Stimulated activated CD8-positive, alpha-beta memory T cell treated with anti-CD3 and anti-CD28 coated beads, Interleukin-15, amount 100 ng/mL, for 4 hours (primary cell): ENCODE results near the gene RBM19.

ENCODE experiments used
- DNase-seq, 2 donors: peaks; one replicate each; pipeline ENCODE4 v3.0.0-alpha.2; 2020; ENCODE audit warnings: low read depth in 2 of 2

Gene RBM19

DNA sequence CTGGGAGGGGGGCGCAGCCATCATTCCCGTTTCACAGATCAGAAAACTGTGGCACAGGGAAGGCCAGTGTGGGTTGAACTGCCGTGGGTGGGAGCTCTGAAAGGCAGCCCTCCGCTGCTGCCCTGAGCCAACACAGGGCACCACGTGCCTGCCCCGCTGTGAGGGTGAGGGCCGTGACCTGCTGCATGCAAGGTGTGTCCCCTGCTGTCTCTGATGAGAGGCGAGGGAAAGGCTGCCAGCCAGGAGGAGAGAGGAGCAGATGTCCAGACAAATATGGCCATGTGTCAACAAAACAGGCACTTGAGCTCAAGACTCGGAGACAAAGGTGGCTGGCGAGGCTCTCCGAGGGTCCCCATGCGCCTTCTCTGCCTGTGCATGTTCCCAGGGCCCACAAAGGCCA is 108.8 kb downstream of the RBM19 start:
- no peak for DNase-seq

DNA sequence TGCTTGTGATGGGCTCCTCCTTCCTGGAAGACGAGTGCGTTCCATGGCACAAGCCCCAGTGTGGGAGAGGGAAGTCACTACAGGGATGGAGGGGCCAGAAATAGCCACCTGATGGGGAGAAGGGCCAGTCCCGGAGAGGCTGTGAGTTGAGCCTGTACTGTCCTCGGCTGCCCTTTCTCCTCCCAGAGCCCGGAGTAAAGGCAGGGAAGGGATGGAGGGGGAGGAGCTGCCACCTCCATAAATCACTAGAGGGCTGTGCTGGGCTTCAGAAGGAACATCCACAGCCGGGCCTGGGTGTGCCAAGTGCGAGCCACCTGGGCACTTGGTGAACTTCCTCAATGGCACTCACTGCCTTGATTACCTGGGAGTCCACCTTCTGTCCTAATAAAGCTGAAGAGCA is 110.1 kb downstream of the RBM19 start:
- DNase-seq = no peak

DNA sequence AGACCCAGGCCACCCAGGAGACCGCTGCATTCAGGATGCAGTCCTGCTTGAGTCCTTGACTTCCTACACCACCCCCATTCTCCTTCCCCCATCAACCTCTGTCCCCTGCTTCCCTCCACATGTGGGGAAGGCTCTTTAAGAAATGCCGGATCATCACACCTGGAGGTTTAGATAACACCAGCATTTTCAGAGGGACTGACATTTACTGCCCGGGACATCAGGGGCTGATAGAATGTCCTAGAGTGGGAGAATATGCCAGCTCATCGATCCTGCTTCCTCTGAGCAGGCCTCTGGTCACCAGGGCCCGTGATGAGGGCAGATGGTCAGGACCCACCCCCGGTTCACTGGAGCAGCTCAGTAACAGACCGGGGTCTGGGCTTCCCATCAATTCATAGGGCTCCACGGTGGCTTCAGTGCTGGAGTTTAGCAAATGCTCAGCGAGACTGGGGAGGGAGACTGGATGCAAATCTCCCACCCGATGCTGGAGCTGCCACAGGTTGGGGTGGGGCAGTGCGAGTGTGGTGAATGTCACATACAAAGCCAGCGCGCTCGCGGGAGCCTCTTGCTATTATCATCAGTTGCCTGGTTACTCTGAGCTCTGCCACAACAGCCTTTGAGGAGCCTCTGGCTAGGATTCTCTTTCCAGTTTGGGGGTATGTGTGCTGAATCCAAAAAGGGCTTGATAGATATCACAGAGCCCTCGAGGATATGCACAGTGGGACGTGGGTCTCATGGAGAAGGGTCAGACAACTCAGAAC is 111.6 kb downstream of the RBM19 start:
- DNase-seq = no peak

DNA sequence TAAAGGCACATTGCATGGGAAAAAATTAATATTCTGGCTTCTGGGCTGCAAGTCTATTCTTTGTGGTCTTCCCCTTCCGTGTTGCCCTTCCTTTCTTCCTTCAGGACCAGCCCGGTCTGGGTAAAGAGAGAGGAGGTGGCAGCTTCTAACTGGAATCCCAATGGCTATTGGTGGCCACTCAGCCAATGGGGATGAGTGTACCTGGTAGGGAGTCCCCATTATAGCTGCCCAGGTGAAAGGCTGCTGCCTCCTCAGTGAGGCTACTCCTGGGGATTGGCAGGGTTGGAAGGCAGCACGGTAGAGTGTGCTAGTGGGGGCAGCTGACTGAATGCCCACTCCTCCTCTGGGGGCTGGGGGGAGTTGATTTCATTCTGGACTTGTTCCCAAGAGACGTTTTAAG is 112.6 kb downstream of the RBM19 start:
- DNase-seq = no peak

DNA sequence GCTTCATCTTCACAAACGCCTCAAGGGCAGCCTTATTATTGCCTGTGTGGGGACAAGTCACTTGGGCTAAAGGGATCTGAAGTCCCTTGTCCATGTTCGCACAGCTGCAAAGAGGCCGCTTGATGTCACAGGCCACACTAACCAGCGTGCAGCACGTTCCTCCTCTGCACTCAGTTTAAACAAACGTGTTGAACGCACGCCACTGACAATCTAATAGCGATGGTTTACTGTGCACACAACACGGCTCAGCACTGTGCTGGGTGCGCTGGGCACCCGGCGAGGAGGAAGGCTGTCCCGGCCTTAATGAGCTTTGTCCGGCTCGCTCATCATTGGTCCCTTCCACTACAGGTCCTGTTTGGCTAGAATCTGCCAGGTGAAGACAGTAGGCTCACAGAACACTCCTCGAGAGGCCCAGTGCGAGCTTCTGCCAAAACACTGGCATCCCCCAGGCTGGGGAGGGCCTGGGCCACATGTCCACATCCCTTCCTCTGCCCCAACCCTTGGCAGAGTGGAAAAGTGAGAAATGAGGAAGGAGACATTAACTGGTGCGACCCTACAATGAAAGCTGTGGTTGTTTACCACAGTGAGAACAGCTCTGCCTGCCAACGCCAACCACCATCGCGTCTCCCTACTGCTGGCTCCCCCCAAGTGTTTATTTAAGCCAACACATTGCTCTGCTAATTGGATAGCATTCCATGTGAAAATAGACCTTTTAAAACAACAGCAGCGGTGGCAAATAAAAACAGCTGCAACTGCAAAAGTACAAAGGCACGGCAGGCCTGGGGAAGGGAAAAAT is 113.2 kb downstream of the RBM19 start:
- no peak for DNase-seq

DNA sequence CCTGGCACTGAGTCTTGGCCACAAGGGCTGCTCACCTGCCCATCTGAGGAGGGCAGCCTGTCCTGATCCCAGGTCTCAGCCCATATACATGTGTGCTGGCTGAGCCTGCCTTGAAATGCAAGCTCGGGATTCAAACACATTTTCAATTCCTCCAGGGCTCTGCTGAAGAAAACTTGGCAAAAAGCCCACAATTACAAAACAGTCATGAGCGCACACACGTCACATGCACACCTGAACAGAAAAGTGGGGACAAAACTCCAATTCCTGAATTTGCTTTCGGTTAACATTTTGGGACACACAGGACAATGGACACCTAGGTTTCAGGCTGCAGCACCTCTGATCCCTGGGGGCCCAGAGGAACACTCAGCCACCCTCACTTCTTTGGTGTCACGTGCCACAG is 113.9 kb downstream of the RBM19 start:
- DNase-seq = no peak

DNA sequence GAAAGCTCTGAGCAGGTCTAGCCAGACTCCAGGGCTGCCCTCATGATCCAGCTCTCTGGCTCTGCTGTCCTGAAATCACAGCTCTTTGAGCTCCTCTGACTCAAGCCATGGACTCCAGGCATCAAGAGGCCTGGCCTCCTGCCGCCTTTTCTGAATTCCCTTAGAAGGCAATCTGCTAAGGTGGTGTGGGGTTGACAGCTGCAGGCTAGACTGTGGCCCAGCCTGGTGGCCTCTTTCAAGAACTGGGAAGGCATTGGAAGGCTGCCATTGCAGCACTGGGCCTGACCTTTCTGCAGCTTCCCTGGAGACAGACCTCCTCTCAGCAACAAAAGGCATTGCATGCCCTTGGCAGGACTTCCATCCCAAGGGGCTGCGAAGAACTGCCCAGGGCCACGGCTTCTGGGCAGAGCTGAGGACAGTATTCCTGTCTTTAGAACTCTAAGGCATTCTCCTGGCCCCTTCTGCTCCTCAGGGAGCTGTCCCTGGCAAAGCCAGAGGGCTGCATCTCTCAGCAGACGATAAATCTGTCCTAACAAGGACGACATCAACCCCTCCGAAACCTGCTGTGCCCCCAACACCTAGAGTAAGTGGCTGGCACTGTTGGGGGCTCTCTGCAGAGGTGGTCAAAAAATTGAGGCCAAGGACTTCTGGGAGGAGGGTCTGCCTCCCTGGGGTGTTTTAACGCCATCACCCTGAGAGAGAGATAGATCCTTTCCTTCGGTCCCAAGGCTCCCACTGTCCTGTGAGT is 115.6 kb downstream of the RBM19 start:
- DNase-seq = no peak

DNA sequence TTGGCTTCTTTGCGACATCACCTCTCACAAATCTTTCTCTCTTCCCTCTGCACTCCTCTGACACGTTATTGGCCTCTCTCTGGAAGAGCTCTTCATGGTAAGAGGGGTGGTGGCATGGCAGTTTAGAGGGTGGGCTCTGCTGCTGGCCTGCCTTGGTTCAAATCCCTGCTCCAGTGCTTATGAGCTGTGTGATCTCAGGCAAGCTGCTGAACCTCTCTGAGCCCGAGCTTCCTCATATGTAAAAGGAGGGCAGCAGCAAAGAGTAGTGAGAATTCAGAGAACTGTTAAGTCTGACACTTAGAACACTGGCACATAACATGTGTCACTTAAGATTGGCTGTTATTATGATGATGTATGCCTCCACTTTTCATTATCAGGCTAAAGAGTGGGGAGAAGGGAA is 118.3 kb downstream of the RBM19 start:
- DNase-seq = no peak

DNA sequence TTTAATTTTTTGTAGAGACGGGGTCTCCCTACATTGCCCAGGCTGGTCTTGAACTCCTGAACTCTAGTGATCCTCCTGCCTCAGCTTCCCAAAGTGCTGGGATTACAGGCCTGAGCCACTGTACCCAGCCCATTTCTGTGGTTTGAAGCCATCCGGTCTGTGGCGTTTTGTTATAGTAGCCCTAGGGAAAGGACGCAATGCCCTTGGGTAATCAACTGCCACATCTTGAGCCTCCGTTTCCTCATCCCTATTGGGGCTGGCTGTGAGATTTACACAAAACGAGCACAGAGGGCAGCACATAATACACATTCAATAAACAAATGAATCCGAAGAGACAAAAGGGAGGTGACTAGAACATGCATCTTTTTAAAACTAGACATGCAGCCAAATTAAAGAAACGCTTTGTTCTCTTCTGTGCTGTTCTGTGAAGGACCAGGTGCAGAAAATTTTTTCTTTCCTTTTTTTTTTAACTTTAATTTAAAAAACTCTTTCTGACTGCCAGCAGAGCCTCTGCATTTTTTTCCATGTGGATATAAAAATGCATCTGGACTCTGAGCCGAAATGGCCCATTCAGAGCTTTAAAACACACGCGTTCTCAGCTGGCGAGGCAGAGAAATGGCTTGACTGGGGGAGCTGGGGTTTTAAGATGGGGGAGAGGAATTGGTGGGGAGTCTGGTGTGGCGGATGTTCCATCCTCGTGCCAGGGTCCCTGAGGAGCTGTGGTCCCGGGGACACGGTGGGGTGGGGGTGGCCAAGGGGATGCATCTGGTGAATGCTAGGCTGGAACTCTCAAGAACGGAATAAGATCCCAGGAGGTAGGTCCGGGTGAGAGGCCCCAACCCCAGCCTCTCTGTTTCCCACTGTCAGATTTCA is 119.0 kb downstream of the RBM19 start:
- DNase-seq = no peak

DNA sequence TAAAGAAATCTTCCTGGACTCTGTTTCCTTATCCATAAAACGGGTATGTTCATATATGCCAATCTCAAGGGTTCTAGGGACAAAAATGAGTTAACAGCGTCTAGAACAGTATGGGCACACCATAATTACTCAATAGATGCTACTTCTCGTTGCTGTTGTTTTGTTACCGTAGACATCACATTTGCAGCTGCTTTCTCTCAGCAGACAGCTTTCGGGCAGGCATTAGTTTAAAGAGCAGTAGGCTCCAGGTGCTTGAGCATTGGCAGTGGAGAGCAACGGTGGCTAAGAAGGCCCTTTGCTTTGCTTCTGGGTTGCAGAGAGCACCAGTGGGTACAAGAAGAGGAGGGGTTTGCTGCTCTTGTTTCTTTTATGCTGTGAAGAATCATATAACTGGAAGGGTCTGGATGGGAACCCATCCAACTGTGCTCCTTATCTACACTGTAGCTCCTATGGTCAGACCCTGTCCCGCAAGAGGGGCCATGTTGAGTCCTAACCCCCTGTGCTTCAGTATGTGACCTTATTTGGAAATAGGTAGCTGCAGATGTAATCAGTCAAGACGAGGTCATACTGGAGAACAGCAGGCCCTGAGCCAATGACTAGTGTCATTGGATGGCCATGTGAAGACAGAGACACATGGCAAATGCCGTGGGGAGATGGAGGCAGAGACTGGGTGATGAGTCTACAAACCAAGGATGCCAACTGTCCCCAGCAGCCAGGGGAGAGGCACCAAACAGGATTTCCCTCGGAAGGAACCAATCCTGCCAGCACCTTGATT is 120.0 kb downstream of the RBM19 start:
- DNase-seq = no peak

DNA sequence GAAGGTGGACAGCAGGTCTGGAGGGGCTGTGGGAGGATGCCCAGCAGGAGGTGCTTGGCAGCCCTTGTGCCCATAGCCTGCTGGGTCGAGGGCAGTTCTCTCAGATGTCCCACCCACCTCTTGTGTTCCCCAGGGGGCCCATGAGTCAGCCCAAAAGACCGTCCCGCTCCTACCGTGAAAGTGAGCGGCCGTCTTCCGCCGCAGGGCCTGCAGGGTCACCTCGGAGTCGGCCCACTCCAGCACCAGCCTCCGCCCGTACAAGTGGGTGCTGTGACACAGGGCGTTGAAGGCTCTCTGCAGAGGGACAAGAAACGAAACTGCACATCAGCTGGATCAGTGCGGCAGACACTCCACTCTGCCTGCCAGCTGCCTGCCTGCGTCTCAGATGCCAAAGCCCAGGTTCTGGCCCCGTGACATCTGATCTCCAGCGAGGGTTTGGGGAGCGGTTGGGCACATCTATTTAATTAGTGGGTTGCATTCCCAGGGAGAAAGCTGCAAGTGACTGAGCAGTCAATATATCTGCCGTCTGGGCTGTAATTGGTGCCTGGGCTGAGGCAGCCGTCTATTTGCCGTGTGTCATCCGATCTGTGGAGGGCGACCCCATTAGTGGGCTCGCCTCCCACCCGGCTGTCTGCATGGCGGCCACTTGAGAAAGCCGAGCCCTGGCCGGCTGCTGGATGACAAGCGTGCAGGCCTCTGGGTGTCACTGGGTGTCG is 121.5 kb downstream of the RBM19 start:
- DNase-seq = no peak

DNA sequence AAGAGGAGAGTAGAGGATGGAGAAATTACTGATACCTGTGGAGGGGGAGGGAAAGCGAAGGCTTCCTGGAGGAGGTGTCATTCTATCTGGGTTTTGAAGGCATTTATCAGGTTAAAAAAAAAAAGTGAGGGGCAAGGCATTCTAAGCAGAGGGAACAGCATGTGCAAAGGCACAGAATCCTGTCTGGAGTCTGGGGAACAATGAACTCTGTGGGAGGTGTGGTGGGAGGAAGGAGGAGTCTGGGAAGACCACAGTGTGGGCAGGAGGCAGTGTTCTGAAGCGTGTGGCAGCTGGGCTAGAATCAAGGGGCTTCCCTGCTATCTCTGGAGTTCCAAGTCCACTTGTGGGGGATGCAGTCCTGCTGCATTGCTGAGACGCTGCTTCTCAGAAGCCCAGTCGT is 123.4 kb downstream of the RBM19 start:
- DNase-seq = no peak

DNA sequence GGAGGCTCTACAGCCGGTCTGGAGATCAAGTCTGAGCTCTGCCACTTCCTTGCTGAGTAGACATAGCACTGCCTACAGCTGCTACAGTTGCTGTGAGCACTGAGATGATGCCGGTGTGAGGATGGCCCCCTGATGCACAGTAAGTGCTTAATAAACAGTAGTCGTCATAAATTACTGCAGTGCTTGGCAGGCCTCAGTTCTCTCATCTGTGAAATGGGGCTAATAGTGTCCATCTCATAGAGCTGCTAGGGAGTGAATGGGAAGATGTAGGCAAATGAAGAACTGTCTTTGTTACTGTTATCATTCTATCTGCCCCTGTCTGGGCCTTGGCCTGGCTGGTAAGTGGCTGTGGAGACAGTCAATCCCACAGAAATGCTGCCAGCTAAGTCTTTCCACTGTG is 124.3 kb downstream of the RBM19 start:
- no peak for DNase-seq

DNA sequence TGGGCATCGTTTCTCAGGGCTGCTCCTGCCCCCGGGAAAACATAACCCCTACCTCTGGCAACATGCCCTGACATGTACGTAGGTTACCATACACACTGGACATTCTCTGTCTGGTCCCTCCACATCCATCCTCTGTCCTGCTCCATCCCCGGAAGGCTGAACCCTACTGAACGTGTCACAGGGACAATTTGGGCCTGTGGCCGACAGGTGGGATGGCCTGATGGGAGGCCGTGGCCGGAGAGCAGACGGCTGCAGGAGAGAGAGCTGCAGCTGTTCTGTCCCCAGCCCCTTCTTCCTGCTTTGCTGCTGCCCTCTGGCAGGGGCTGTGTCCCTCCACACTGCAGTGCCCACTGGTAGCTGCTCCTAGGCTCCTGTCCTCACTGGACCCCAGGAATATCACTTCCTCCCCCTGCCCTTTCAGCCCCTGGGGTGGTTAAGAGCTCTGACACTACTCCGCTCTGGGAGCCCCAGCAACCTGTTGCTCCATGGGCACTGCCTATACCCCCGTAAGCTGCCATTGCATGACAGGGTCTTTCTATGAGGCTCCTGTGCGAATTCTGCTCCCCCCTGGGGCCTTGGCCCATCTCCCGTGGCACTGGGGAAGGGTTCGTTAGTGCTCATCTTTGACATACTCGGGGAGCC is 125.6 kb downstream of the RBM19 start:
- DNase-seq = no peak

DNA sequence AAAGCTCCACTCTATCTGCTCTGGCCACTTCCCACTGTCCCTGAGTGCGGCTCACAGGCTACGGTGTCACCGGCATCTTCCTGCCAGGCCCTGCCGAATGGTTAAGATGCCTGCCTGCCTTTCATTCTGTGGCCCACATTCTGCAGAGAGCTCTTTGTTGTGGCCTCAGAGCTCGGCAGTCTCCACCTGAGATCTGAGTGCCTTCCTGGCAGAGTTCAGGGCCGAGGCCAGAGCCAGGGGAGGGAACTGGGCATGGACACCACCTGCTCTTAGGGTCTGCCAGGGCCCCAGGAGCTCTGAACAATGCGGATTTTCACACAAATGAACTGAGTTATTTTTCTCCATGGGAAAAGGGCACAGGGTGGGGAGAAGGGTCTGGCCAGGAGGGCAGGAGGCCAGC is 127.2 kb downstream of the RBM19 start:
- DNase-seq = no peak

DNA sequence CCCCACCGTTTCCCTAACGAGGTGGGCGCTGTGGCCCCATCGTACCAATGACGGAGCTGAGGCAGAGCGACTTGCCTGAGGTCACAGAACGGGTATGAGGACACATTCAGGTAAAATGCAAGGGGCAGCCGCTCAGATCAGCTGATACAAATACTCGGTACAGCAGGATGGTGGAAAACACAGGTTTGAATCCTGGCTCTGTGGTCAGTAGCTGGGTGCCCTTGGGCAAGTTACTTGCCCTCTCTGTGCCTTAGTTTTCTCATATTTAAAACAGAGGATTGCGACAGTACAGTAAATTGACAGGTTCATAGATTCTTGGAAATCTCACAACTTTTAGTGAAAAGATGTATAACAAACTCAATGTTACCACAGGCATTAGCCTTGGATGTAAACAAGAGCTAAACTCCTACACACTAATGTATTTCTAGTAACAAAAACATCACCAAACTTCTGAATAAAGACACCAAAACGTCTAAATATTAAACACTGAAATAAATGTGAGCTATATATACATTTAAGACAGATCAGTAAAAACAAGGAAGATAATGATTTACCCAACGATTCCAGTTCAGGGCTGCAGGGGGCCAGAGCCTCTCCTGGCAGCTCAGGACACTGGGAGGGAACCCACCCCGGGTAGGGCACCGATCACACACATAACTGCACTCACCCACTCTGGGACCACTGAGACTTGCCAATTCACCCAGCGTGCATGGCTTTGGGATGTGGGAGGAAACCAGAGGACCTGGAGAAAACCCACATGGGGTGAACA is 128.4 kb downstream of the RBM19 start:
- DNase-seq = no peak

DNA sequence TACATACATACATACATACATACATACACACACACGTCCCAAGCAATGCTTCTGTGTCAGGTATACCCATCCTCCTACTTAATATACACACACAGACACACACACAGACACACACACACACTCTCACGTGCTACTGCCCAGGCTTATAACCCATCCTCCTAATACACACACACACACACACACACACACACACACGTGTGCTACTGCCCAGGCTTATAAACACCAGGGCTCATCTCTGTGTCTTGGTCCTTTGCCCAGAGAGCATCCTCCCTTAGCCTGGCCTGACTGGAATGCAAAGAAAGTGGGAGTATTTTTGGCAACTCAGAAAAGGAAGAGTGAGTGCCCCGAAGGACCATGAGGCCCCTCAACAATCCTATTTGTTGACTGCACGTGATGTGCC is 129.0 kb downstream of the RBM19 start:
- DNase-seq = no peak

DNA sequence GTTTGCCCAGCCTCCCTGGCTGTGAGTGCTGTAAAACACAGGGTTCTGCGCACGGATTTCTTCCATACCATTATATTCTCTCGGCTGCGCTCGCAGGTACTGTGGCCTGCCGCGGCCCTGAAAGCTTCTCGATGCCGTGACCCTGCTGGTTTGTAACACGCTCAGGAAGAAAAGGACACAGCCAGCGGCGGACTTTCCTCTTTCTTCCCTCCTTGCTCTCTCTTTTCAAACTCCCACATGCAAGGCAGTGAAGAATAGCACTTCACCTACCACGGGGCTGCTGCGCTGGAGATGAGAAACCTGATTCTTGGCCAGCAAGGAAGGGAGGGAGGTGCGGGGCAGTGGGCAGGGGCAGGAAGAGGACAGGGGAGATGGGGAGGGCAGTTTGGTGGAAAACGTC is 130.2 kb downstream of the RBM19 start:
- DNase-seq = no peak

DNA sequence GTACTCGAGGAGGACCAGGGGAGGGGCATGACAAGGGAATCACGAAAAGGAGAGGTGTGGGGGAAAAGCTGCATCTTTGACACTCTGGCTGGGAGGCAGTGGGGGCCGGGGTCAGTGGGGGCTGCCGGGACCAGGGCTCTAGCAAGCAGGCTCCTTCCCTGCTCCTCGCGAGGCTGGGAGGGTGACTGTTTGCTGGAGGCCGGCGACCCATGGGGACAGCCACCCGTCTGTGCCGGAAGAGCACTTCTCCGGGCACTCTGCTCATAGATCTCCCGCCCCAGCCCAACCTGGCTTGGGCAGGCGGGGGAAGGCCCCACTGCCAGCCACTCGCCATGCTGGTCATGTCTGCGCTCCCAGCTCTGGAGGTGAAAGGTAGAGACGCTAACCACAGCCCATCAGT is 130.7 kb downstream of the RBM19 start:
- no peak for DNase-seq
